C4-2B (cell line): ENCODE measurements around the gene LMLN.

Experiments used
- ZFX ChIP-seq: fragments of 450-650 bp; IDR thresholded peaks from 2 replicates; pipeline ENCODE4 v1.6.1; 2017
- TF ChIP-seq, protein P1 (sequence below): fragments of 450-650 bp; conservative IDR thresholded peaks from 2 replicates; pipeline ENCODE4 v1.5.1; 2017; ENCODE audit warnings: mild to moderate bottlenecking

DNA sequence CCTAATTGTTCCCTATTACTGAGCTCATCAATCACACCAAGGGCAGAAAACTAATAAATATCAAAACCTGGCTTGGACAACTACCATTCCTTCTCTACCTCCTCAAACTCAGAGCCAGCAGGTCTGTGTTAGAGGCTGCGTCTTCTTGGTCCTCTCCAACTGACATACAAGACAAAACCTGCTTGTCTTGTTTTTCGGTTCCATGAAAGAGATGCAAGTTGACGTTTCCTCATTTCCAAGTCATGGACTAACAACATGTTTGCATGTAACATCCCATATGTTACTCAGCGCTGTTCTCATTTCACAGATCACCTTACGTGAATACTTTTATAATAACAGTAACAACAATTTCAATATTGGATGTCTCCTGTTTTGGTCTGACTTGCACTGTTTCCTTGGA is 110.9 kb downstream of the LMLN start:
- TF ChIP-seq, protein P1, sequence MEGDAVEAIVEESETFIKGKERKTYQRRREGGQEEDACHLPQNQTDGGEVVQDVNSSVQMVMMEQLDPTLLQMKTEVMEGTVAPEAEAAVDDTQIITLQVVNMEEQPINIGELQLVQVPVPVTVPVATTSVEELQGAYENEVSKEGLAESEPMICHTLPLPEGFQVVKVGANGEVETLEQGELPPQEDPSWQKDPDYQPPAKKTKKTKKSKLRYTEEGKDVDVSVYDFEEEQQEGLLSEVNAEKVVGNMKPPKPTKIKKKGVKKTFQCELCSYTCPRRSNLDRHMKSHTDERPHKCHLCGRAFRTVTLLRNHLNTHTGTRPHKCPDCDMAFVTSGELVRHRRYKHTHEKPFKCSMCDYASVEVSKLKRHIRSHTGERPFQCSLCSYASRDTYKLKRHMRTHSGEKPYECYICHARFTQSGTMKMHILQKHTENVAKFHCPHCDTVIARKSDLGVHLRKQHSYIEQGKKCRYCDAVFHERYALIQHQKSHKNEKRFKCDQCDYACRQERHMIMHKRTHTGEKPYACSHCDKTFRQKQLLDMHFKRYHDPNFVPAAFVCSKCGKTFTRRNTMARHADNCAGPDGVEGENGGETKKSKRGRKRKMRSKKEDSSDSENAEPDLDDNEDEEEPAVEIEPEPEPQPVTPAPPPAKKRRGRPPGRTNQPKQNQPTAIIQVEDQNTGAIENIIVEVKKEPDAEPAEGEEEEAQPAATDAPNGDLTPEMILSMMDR = no peak
- TF ChIP-seq ZFX = no peak
